Gastroesophageal sphincter (tissue), 3 donors: Measurements from ENCODE around the gene KATNIP.

Source experiments
- EP300 ChIP-seq: sonication (generic); formaldehyde crosslinking; IDR thresholded peaks from one replicate; pipeline ENCODE4 v1.6.1; 2017; ENCODE audit warnings: antibody characterized with exemption, mild to moderate bottlenecking
- POLR2A ChIP-seq, 2 donors: fragments of 450-650 bp; IDR thresholded peaks; one replicate each; pipeline ENCODE4 v1.6.1; 2017; ENCODE audit warnings: antibody characterized with exemption in 2 of 2, mild to moderate bottlenecking in 2 of 2, moderate library complexity in 1 of 2
- POLR2AphosphoS5 ChIP-seq: sonication (generic); formaldehyde crosslinking; IDR thresholded peaks from one replicate; pipeline ENCODE4 v1.6.1; 2017; ENCODE audit warnings: antibody characterized with exemption
- TF ChIP-seq, protein P1 (sequence below), 4 experiments: fragments of 200-600 bp in 2 of 4; fragments of 450-650 bp in 2 of 4; sonication (generic) in 1 of 4; IDR thresholded peaks; one replicate each; pipeline ENCODE4 v1.5.1; 2017 to 2019; ENCODE audit warnings: antibody characterized with exemption in 4 of 4, mild to moderate bottlenecking in 2 of 4, moderate library complexity in 2 of 4

- TF ChIP-seq, protein P1, sequence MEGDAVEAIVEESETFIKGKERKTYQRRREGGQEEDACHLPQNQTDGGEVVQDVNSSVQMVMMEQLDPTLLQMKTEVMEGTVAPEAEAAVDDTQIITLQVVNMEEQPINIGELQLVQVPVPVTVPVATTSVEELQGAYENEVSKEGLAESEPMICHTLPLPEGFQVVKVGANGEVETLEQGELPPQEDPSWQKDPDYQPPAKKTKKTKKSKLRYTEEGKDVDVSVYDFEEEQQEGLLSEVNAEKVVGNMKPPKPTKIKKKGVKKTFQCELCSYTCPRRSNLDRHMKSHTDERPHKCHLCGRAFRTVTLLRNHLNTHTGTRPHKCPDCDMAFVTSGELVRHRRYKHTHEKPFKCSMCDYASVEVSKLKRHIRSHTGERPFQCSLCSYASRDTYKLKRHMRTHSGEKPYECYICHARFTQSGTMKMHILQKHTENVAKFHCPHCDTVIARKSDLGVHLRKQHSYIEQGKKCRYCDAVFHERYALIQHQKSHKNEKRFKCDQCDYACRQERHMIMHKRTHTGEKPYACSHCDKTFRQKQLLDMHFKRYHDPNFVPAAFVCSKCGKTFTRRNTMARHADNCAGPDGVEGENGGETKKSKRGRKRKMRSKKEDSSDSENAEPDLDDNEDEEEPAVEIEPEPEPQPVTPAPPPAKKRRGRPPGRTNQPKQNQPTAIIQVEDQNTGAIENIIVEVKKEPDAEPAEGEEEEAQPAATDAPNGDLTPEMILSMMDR (IDR thresholded peaks at IDR 0.05), result no peak
- no peak for TF ChIP-seq EP300
- TF ChIP-seq POLR2A (IDR thresholded peaks at IDR 0.05), result no peak
- no peak for TF ChIP-seq POLR2AphosphoS5
Measured at GRCh38 chr16:27516365-27516764, 33.6 kb upstream of the KATNIP start.
